Testis (tissue), 2 donors: ENCODE measurements around the gene OTOGL.

ENCODE experiments used
- POLR2A ChIP-seq: fragments of 450-650 bp; IDR thresholded peaks from one replicate; pipeline ENCODE4 v1.6.1; 2017; ENCODE audit warnings: antibody characterized with exemption, mild to moderate bottlenecking, moderate library complexity
- TF ChIP-seq, protein P1 (sequence below), 3 experiments: fragments of 450-650 bp in 2 of 3; fragments of 200-600 bp in 1 of 3; sonication (generic) in 1 of 3; IDR thresholded peaks; one replicate each; pipeline ENCODE4 v1.5.1; 2016 to 2019; ENCODE audit warnings: antibody characterized with exemption in 3 of 3, mild to moderate bottlenecking in 2 of 3, moderate library complexity in 1 of 3

DNA sequence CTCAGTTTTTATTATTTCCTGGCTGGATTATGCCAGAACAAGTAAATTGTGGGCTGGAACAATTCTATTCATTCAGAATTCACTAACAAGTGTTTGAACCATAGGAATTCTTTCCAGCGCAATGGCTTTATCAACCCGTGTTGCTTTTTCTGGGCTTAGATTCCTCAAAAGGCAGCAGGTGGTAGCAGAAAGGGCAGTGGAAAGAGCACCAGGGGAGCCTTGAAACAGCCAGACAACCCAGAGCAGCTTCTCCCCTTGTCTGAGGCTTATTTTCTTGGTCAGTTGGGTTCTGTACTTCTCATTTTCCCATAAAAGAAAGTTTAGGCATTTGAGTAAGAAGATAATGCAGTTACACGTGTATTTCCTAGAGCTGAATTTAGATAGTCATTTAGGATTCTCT lies 130.7 kb downstream of the OTOGL start:
- TF ChIP-seq, protein P1, sequence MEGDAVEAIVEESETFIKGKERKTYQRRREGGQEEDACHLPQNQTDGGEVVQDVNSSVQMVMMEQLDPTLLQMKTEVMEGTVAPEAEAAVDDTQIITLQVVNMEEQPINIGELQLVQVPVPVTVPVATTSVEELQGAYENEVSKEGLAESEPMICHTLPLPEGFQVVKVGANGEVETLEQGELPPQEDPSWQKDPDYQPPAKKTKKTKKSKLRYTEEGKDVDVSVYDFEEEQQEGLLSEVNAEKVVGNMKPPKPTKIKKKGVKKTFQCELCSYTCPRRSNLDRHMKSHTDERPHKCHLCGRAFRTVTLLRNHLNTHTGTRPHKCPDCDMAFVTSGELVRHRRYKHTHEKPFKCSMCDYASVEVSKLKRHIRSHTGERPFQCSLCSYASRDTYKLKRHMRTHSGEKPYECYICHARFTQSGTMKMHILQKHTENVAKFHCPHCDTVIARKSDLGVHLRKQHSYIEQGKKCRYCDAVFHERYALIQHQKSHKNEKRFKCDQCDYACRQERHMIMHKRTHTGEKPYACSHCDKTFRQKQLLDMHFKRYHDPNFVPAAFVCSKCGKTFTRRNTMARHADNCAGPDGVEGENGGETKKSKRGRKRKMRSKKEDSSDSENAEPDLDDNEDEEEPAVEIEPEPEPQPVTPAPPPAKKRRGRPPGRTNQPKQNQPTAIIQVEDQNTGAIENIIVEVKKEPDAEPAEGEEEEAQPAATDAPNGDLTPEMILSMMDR (IDR thresholded peaks at IDR 0.05): no peak
- TF ChIP-seq POLR2A: no peak
